ENCODE data around the gene SERPINA1. TPM values are rescaled to one million over a fixed set of nuclear protein-coding genes. Genes with fewer than 3 reads are reported as not detected.

Gene SERPINA1
- total and polyA plus RNA-seq, 2 experiments from 2014 or later: 3,480 to 5,074 TPM

DNA sequence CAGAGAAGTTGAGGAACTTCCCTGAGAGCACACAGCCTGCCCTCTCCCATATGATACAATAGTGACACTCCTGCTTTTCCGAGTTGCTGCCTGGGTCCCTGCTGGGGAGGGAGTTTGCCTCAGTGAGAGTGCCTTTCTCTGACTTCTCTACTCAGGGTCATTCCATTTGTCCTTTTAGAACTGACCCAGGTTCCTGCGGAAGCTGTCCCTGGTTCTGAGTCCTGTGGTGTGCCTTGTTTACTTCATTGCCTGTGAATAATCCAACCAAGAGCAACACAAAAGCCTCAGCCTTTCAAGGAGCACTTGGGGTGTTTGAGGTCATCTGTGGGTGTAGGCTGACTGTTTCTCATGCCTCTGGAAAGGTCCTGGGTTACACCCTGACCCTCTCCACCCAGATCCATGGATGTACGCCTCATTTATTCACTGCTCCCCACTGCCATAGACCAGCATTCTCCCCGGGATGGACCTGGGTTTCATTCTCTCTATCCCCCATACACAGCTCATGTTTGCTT is 13.6 kb downstream of the SERPINA1 start:
- Histone ChIP-seq H3K4me1 (ENCODE audit: insufficient read depth) (no peaks in the 10 kb centered on the region), H3K27me3 (no peaks in the 10 kb centered on the region), H3K9me3 (ENCODE audit: low read depth) (no peaks in the 10 kb centered on the region), H3K27ac (no peak overlapping the region), H3K36me3 (replicated peaks; ENCODE audit: insufficient read depth, low read depth) (no peaks in the 10 kb centered on the region), H3K9me2 (replicated peaks; ENCODE audit: insufficient read depth) (no peaks in the 10 kb centered on the region), H3K4me3 (no peak overlapping the region), H3K4me2 (no peak overlapping the region), H2AFZ (no peak overlapping the region), H4K20me1 (ENCODE audit: insufficient read depth, poor library complexity, severe bottlenecking) (no peaks in the 10 kb centered on the region), H3K79me2 (no peaks in the 10 kb centered on the region)
- 70% methylated on average over 4 of the region's 4 CpGs for WGBS (ENCODE audit: low lambda C conversion rate, missing lambda C conversion rate)
- TF ChIP-seq EZH2phosphoT487 (IDR thresholded peaks at IDR 0.05; ENCODE audit: low read depth, severe bottlenecking, unreplicated experiment) (no peak), EZH2 (IDR thresholded peaks at IDR 0.05; ENCODE audit: borderline replicate concordance) (no peak)
- TF ChIP-seq, protein P1, sequence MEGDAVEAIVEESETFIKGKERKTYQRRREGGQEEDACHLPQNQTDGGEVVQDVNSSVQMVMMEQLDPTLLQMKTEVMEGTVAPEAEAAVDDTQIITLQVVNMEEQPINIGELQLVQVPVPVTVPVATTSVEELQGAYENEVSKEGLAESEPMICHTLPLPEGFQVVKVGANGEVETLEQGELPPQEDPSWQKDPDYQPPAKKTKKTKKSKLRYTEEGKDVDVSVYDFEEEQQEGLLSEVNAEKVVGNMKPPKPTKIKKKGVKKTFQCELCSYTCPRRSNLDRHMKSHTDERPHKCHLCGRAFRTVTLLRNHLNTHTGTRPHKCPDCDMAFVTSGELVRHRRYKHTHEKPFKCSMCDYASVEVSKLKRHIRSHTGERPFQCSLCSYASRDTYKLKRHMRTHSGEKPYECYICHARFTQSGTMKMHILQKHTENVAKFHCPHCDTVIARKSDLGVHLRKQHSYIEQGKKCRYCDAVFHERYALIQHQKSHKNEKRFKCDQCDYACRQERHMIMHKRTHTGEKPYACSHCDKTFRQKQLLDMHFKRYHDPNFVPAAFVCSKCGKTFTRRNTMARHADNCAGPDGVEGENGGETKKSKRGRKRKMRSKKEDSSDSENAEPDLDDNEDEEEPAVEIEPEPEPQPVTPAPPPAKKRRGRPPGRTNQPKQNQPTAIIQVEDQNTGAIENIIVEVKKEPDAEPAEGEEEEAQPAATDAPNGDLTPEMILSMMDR (IDR thresholded peaks at IDR 0.05; ENCODE audit: poor library complexity): no peak
- no peak for DNase-seq (ENCODE audit: low spot score)

DNA sequence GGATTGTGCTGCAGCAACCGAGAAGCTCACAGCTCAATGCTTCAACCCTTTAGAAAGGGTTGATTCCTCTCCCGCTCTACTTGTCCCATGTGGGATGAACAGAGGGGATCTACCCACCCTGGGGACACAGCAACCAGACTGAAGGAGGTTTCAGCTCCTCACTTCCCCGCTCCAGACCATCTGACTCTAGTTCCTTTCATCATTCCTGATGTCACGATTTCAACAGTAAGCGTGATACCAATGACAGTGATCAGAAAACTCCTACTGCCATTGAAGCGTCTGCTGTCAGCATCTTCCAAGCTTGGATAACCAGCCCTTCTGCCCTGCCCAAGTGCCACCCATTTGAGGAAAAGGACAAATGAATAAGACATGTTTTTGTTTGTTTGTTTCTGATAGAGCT is 14.3 kb downstream of the SERPINA1 start:
- WGBS (ENCODE audit: low lambda C conversion rate, missing lambda C conversion rate): 96% methylated on average over 6 of the region's 6 CpGs
- Histone ChIP-seq H2AFZ (no peak overlapping the region), H3K4me1 (ENCODE audit: insufficient read depth) (no peaks in the 10 kb centered on the region), H3K4me3 (no peak overlapping the region), H4K20me1 (ENCODE audit: insufficient read depth, poor library complexity, severe bottlenecking) (no peaks in the 10 kb centered on the region), H3K79me2 (no peaks in the 10 kb centered on the region), H3K9me2 (replicated peaks; ENCODE audit: insufficient read depth) (no peaks in the 10 kb centered on the region), H3K27me3 (no peaks in the 10 kb centered on the region), H3K36me3 (replicated peaks; ENCODE audit: insufficient read depth, low read depth) (no peaks in the 10 kb centered on the region), H3K9me3 (ENCODE audit: low read depth) (no peaks in the 10 kb centered on the region), H3K4me2 (no peak overlapping the region), H3K27ac (no peak overlapping the region)
- no peak for DNase-seq (ENCODE audit: low spot score)
- TF ChIP-seq, protein P1 (IDR thresholded peaks at IDR 0.05; ENCODE audit: poor library complexity): no peak
- no peak for TF ChIP-seq EZH2phosphoT487 (IDR thresholded peaks at IDR 0.05; ENCODE audit: low read depth, severe bottlenecking, unreplicated experiment)
- no peak for TF ChIP-seq EZH2 (IDR thresholded peaks at IDR 0.05; ENCODE audit: borderline replicate concordance)

DNA sequence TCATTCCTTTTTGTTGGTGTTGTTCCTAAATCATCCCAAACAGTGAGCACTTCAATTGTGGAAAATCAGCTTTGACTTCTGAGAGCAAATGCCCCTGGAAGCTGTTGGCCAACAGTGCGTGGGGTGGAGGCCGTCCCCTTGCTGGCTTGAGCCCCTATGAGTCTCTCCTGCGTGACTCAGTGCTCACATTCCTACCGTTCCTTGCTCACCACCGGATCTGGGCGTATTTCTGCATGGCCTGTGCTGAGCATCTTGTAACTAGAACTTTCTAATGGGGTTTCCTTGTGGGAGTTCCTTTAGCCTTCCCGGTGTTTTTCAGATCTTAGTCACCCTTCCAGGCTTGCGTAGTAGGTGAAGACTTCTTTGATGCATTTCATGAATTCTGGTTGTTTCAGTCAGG is 14.7 kb downstream of the SERPINA1 start:
- Histone ChIP-seq H3K27ac (no peak overlapping the region), H3K36me3 (replicated peaks; ENCODE audit: insufficient read depth, low read depth) (no peaks in the 10 kb centered on the region), H3K79me2 (no peaks in the 10 kb centered on the region), H3K4me2 (no peak overlapping the region), H3K9me2 (replicated peaks; ENCODE audit: insufficient read depth) (no peaks in the 10 kb centered on the region), H3K27me3 (no peaks in the 10 kb centered on the region), H3K9me3 (ENCODE audit: low read depth) (no peaks in the 10 kb centered on the region), H2AFZ (no peak overlapping the region), H4K20me1 (ENCODE audit: insufficient read depth, poor library complexity, severe bottlenecking) (no peaks in the 10 kb centered on the region), H3K4me1 (ENCODE audit: insufficient read depth) (no peaks in the 10 kb centered on the region), H3K4me3 (no peak overlapping the region)
- WGBS (ENCODE audit: low lambda C conversion rate, missing lambda C conversion rate): 76% methylated on average over 8 of the region's 8 CpGs
- TF ChIP-seq, protein P1 (IDR thresholded peaks at IDR 0.05; ENCODE audit: poor library complexity): no peak
- TF ChIP-seq EZH2 (IDR thresholded peaks at IDR 0.05; ENCODE audit: borderline replicate concordance): no peak
- no peak for TF ChIP-seq EZH2phosphoT487 (IDR thresholded peaks at IDR 0.05; ENCODE audit: low read depth, severe bottlenecking, unreplicated experiment)
- no peak for DNase-seq (ENCODE audit: low spot score)
